Right ventricle myocardium inferior (tissue), 1 donor: ENCODE results near the gene LRRC4. TPM values are rescaled to one million over a fixed set of nuclear protein-coding genes. Genes with fewer than 3 reads are reported as not detected.
A peak's percentile ranks its signal among the peaks of the same experiment; 100 is the strongest.

Source experiments
- ATAC-seq: fragments of 200-7000 bp; cut with Tn5 transposase; one replicate; pipeline ENCODE4 v1.9.1; 2020; ENCODE audit warnings: mild to moderate bottlenecking, moderate library complexity
- DNase-seq: peaks from one replicate; pipeline ENCODE4 v3.0.0; 2021; ENCODE audit errors: missing footprints
- intact Hi-C: fragments of 100-400 bp; cut with DNase I; formaldehyde crosslinking; loops from one replicate; pipeline ENCODE4 v1.11.0; 2022
- long read RNA-seq: library from polyadenylated mRNA; unstranded; transcript quantifications from one replicate; pipeline ENCODE4 v2.0.0, GENCODE V29; 2021
- total RNA-seq: library from RNA; stranded (reverse); fragmentation: NEBNext Ultra II Directional; extraction: Animal tissue kit (Norgen Biotek cat#: 25700); gene quantifications from one replicate; pipeline ENCODE4 v1.2.1, GENCODE V29; 2021
- donor health status: DM: no; HTN: yes; CAD: no; lungs with severe emphysema.

The LRRC4 gene, protein sequence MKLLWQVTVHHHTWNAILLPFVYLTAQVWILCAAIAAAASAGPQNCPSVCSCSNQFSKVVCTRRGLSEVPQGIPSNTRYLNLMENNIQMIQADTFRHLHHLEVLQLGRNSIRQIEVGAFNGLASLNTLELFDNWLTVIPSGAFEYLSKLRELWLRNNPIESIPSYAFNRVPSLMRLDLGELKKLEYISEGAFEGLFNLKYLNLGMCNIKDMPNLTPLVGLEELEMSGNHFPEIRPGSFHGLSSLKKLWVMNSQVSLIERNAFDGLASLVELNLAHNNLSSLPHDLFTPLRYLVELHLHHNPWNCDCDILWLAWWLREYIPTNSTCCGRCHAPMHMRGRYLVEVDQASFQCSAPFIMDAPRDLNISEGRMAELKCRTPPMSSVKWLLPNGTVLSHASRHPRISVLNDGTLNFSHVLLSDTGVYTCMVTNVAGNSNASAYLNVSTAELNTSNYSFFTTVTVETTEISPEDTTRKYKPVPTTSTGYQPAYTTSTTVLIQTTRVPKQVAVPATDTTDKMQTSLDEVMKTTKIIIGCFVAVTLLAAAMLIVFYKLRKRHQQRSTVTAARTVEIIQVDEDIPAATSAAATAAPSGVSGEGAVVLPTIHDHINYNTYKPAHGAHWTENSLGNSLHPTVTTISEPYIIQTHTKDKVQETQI
- total RNA-seq = 2.4 TPM
- long read RNA-seq = 0 reads

DNA sequence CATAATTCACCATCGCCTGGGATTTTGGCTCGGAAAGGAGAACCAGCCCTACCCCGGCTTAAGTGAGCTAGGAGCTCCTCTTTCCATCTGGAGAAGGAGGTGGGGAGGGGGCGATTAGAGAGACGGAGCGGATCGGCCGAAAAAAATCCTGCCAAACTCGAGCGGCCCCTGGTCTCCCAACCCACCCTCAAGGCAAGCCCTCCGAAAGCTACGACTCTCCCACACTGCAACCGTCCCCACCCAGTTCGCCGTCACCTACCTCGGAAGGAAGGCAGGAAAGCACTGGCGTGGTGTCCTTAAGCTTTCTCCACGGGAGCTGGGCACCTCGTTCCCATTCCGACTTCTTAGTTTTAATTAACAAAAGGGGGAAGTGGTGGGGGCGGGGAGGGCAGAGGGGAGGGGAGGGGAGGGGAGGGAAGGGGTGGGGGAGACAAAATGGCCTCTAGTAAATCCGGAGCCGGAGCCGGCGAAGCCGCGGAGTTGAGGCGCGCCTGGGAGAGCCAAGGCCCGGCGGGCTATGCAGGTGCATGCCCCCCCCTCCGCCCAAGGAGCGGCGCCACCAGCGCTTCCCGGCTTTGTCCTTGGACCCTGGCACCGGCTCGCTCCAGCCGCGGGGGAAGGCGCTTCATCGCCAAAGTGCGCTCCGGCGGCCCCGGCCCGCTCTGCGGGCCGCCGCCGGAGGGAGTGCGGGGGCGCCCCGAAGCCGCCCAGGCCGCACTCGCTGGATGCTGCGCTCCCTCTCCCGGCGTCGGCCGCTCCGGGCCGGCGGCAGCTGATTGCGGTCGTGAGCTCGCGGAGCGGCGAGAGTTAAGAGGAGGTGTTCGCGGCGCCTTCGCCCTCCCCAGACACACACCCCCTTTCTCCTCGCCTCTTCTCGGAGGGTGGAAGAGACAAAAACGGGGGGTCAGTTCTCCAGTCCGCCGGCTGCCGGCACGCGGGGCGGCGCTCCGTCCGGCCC, at the start of gene LRRC4:
Gene LRRC4 (minus strand): TSS at position 784 of the 958 bp plus-strand sequence. CDS start 797 bp downstream, outside the sequence.
- intact Hi-C loops = no loop called here
- DNase-seq (peak; percentile 79), ATAC-seq (no peak)

DNA sequence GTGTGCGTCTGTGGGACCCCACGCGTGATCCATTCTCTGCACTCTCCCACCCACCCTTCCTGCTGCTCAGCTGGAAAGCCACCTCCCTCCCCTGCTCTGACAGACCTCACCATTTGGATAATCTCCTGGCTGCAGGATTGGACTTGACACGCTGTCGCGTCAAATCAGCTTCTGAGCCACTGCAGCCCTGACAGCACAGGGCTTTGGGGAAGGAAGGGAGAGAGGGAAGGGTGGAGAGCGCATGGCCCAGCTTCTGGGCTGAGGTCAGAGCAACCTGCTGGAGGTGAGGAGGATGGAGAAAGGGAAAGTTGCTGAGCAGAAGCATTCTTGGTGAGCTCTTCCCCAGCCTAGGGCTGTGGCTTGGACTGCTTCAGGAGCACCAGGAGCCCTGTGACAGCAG, 48.9 kb upstream of the LRRC4 start:
- intact Hi-C loops = no loop called here
- DNase-seq (peak; percentile 9), ATAC-seq (no peak)

DNA sequence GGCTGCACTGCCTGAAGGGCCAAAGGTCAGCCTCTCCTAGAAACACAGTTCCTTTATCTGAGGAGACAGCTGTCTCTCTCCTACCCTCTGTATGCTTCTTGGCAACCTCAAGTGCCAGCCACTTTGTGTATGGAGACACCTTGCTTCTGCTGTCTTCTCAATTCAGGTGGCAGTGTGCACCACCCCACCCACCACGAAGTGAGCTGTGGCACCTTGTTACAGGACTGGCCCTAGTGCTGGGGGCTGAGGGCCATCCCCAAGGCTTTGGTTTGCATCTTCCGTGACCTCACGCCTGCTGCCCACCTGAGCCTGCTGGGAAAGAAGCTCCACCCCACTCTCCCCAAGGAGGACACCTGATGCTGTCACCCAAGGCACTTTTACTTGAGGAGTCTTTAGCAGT, 47.1 kb upstream of the LRRC4 start:
- DNase-seq = peak; percentile 7

DNA sequence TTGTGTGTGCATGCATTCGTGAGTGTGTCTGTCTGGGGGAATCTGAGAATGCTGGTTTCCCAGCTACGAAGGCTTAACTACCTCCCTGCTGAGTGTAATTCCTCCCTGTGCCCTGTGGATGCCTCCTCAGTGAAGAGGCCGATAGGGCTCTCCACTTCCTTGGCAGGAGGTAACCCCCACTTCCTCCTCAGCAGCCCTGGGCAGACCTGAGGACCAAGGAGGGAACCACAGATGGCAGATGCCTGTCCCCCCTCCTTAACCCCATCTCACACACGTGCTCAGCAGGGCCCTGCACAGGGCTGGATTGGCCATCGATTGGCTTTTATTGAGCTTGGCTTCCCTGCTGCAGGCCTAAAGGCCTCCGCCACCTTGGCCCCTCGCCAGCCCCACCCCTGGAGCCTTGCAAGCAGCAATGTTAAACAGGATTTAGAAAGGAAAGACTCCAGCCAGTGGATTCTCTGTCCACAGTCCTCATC, 45.6 kb upstream of the LRRC4 start:
- peak; percentile 76 for DNase-seq
- ATAC-seq = peak; percentile 21
- intact Hi-C loops = no loop called here

More for the DNA sequence above, 47.1 kb upstream of the LRRC4 start:
- no peak for ATAC-seq
- intact Hi-C loops = no loop called here

DNA sequence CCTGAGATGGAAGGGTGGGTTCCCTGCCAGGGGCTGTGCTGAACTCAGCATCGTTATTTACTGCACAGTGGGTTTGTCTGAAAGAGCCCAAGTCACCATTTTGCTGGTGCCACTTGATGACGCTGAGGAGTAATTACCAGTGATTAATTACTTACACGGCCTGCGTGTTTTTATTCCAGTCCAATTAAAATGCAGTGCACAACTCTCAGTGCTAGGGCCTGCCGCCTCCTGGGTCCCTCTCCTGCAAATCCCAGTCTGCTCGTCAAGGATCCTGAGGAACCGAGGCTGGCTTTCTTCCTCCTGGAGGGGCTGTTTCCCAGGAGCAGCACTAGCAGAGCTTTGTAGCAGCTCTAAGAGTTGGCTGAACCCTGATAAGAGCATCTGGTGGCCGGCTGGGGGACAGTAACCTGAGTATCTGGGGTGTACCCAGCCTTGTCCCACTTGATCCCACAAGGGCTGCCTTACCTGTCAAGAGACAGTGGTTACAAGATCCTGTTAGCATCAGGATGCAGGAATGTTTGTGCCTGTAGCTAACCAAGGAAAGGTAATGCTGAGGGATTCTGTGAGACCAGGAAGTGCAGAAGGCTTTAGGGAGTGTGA, 45.1 kb upstream of the LRRC4 start:
- ATAC-seq (no peak), DNase-seq (no peak)
- intact Hi-C loops = no loop called here

DNA sequence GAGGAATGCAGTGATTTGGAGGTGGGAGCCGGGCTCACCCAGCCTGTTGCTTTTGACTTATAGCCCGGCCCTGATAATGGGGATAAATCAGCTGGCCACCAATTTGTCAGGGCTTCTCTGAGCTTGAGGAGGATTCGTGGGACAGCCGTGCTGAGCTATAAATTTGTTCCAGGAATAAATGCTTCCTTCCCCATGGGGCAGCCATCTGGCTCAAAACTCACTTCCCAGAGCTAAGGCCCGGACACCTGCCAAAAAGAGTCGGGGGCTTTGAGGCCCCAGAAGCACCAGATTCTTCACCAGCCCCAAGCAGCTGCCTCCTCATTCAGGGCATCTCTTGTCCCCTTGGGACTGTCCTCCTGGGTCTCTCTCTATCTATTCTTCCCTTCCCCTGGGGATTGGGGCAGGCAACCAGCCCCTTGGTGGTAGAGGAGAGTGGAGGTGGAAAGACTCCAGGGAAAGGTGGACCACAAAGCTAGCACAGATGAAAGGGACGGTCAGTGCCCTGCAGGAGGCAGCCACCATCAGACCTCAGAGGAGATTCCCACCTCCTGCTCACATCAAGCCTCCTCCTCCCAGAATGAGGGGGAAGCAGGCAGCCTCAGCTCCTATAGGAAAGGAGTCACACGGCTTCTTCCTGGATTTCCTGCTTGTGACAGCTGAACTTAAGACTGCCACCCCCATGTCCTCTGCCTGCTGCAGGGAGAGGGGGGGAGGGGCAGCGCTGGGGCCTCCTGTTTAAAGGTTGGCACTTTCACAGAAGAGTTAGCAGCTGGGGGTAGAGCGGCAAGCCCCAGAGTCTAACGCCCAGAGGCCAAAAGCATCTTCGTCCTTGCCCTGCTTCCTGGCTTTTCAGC, 44.2 kb upstream of the LRRC4 start:
- ATAC-seq (no peak), DNase-seq (no peak)
- intact Hi-C loops = no loop called here

DNA sequence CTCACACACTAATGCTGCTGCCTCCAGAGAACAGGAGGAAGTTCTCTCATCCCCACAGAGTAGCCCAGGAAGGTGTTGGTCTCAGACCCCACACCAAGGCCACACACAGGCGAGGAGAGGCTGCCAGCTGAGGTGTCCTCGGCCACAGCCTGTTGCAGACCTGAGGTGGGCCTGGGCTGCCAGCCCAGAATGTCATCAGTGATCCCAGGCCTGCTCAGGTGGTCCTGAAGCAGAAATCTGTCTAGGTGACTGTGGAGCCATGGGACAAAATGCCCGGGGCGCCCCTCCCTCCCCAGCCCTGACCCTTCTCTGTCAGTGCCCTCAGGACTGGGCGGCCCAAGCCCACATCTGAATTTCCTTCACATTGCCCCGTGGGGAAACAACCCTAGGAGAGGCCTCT, 43.5 kb upstream of the LRRC4 start:
- ATAC-seq (no peak), DNase-seq (no peak)
- intact Hi-C loops = no loop called here

DNA sequence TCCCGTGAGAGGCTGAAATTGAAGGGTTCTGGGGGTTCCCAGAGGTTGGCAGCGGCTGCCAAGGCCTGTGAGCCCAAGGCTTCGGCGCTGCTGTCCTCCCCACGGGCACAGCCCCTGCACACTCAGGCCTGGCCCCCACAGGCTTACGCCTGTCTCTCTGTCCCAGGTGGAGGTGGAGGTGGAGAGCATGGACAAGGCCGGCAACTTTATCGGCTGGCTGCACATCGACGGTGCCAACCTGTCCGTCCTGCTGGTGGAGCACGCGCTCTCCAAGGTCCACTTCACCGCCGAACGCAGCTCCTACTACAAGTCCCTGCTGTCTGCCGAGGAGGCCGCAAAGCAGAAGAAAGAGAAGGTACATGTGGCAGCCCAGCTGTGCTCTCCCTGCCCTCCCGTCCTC, 43.1 kb upstream of the LRRC4 start:
- intact Hi-C loops = no loop called here
- ATAC-seq (no peak), DNase-seq (no peak)

DNA sequence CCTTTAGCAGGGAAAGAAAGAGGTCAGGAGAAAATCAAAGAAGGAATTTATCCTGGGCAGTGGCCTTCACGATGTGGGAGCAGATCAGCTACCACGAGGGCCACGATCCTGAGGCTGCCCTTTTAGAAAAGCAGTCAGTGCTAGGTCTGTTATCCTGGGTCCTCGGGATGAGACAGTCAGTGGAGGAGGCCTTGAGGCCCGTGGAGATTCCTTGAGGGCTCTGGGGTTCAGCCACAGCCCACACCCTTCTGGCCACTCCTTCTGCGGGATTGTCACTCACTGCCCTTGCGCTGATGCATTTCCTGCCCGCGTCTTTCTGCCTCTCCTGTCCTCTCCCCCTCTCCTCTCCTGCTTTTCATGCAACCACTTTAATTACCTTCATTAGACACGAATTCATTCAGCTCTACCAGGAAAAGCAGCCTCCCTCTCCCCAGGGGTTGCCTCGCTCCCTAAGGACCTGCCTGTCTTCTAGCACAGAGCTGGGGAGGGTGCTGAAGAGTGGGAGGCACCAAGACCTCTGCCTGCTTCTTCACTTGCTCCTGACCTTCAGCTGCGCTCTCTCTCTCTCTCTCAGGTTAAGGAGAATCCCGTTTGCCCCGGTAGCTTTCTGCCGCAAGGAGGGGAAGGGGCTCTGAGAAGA, 42.6 kb upstream of the LRRC4 start:
- no peak for DNase-seq
- intact Hi-C loops = no loop called here
- ATAC-seq = no peak

DNA sequence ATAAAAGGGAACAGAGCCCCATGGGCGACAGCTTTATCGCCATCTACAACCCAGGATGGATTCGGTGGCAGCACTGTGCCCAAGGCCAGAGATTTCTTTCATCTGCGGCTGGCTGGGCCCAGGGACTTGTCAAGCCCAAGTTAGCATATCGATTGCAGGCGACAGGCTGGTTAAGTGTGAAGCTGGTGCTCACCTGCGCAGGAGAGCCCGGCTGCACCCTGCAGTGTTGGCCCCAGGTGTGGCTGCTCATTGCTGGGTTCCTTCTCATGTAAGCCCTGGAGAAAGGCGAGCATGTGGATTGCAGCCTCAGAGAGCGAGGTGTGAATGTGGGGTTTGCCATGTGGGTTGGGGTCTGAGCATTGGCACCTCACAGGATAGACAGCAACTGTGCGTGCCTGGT, 40.6 kb upstream of the LRRC4 start:
- ATAC-seq (no peak), DNase-seq (peak; percentile 30)
- intact Hi-C loops = no loop called here

DNA sequence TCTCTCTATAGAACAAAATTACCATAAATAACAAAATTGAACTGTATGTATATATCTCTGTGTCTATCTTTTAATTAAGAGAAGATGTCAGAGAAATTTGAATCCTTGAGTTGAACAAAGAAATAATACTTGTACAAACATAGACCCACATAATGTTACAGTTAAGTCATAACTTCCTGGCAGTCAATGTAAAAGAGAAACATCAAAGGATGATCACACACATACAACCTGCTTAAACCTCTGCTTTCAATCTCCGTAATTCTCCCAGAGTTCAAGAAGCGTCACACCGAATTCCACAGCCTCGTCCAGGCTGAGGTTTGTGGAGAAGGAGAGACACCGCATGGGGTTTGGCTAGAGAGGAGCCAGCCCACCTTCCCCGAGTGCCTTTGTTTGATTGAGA, 40.1 kb upstream of the LRRC4 start:
- intact Hi-C loops = no loop called here
- DNase-seq (no peak), ATAC-seq (no peak)

DNA sequence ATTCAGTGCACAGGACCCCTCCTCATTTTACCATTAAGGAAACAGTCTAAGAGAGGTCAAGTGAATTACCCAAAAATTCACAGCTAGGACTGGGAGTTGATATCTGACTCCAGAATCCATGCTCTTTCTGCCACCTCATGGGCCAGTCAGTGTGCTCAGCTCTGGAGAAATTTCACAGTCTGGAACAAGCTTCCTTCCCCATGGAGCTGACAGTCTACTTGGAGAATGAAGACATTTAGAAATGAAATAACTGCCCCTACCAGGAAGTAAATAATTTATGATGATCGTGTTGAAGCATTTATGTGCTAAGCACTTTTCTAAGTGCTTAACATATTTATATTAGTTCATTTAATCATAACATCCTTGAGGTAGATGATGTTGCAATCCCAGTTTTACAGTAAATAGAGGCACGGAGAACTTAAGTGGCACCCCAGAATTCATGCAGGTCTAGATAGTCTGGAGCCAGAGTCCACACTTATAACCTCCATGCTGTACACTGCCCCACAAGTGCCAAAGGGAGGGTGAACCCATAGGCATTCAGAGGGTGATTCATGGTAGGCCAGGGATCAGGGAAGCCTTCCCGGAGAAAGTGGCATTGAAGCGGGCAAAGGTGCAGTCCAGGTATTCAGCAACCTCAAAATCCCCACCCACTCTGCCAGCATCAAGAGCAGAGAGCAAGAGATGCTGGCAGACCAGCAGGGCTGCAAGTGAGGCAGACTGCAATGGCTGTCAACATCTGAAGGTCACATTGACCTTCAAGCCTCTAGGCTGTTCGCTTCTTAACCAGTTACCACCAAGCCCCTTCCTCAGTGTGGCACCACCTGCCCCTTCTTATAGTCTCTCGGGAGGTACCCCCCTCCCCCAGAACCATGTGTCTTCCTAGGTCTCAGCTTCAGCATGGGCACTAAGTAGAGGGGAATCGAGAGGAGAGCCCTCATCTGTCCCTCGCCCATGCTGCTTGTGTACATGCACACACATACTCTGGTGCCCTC, 38.4 kb upstream of the LRRC4 start:
- no peak for DNase-seq
- intact Hi-C loops = no loop called here
- ATAC-seq = no peak

DNA sequence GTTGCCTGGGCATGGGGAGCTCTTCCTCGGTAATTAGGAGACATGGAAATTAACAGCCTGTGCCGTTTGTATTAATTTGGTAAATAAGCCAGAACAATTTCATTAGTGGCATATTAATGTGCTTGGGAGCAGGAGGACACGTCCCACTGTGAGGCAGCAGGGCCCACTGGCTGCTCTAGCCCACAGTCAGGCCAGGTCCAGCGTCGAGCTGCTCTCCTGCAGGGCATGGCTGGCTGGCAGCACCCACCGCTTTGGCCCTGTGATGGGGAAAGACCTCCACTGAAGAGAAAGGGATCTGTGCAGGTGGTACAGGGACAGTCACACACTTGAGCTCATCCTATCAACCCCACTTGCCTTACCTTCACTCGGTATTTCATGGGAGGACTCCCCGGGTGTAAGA, 37.5 kb upstream of the LRRC4 start:
- no peak for ATAC-seq
- intact Hi-C loops = no loop called here

DNA sequence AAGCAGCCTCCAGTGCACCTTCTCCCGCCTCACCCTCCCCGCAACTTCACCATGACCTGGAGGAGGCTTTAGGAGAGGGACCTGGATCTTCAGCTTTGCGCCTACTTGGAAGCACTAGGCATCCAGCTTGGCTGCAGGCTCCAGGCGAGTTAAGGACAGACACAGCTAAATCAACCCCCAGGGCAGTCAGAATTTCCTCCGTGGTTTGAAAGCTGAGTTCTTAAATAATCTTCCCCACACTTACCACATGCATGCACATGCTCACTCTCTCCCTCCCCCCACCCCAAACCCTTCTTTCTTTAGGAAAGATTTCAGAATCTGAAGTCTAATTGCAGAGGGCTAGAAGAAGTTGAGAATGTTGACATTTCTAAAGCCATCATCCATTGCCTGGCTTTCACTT, 36.7 kb upstream of the LRRC4 start:
- no peak for DNase-seq
- intact Hi-C loops = no loop called here
- no peak for ATAC-seq

More for the DNA sequence above, 37.5 kb upstream of the LRRC4 start:
- no peak for DNase-seq

DNA sequence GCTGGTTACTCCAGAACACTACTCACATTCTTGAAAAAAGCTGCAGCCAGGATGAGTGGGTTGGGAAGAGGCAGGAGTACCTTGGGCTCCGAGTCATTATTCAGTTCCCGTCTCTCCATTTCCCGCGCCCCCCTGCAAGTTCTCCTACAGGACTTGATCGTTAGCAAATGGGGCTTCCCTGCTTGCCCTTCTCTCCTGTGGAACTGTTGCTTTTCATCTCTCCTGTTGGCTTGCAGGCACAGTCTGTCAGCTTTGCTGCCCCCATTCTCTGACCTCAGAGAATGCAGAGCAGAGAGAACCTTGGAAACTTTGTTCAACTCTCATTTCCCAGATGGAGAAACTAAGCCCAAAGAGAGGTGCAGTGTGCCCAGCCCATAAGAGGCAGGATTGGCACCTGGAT, 35.6 kb upstream of the LRRC4 start:
- intact Hi-C loops = no loop called here
- ATAC-seq = no peak
- no peak for DNase-seq

DNA sequence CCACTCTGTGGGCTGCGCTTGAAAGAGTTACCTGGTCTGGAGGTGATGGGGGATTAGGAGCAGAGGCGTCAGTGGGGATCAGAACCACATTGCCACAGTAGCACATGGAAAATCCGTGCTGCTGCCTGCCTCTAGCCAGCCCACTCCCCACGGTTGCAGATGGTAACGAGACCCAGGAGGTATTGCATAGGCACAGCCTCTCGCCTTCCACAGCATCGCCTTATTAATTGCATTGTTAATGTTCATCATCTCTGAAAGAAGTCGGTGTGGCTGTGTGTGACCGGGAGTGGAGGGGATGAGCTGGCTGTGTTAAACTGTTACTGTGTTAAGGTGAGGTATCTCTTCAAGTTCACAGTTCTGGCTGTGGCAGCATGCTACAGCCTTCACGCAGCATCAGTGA, 35.2 kb upstream of the LRRC4 start:
- ATAC-seq = no peak
- intact Hi-C loops = no loop called here
- DNase-seq = no peak
